PC-3 (cell line): ENCODE data around the gene DLST.

ENCODE experiments used
- EZH2 ChIP-seq: fragments of 300-600 bp; sonication (generic); IDR thresholded peaks from one replicate; pipeline ENCODE4 v1.6.1; 2017; ENCODE audit warnings: antibody characterized with exemption, mild to moderate bottlenecking, low read length; ENCODE audit not compliant: unreplicated experiment
- TF ChIP-seq, protein P1 (sequence below): fragments of 300-600 bp; sonication (generic); conservative IDR thresholded peaks from 2 replicates; pipeline ENCODE4 v1.5.1; 2017; ENCODE audit warnings: antibody characterized with exemption, low read depth, mild to moderate bottlenecking, low read length

DNA sequence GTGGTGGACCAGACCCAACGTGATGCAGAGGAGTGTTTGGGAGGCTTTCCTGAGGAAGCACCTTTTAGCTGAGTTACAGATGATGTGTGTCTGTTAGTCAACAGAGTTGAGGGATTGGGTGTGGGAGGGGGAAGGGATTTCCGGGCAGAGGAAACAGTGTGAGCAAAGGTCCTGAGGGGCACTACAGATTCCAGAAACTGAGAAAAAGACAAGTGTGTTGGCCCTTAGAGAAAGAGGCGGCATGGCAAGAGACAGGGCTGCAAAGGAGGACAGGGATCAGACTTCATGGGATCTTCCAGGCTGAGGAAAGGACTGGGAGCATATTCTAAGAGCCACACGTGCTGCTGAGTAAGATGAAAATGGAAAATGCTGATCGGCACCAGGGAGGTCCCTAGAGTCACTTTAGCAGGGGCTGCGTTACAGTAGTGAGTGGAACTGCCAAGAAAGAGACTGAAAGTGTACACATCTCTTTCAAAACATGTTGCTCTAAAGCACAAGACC is 50.7 kb downstream of the DLST start:
- TF ChIP-seq, protein P1, sequence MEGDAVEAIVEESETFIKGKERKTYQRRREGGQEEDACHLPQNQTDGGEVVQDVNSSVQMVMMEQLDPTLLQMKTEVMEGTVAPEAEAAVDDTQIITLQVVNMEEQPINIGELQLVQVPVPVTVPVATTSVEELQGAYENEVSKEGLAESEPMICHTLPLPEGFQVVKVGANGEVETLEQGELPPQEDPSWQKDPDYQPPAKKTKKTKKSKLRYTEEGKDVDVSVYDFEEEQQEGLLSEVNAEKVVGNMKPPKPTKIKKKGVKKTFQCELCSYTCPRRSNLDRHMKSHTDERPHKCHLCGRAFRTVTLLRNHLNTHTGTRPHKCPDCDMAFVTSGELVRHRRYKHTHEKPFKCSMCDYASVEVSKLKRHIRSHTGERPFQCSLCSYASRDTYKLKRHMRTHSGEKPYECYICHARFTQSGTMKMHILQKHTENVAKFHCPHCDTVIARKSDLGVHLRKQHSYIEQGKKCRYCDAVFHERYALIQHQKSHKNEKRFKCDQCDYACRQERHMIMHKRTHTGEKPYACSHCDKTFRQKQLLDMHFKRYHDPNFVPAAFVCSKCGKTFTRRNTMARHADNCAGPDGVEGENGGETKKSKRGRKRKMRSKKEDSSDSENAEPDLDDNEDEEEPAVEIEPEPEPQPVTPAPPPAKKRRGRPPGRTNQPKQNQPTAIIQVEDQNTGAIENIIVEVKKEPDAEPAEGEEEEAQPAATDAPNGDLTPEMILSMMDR, result no peak
- TF ChIP-seq EZH2, result no peak
